GM12872 (cell line): ENCODE measurements around the gene SRRM2.

ENCODE experiments used
- CTCF ChIP-seq: IDR thresholded peaks from 3 replicates; pipeline ENCODE4 v1.5.1; 2011; ENCODE audit warnings: low read depth, mild to moderate bottlenecking, low read length, moderate library complexity; ENCODE audit not compliant: insufficient read depth

SRRM2 gene

GRCh38 chr16:2777903-2778629, 25.6 kb downstream of the SRRM2 start:
- TF ChIP-seq CTCF: no peak

- TF ChIP-seq CTCF: no peak
Observed at GRCh38 chr16:2778630-2778958, 26.2 kb downstream of the SRRM2 start.

GRCh38 chr16:2779151-2779920, 26.9 kb downstream of the SRRM2 start:
- no peak for TF ChIP-seq CTCF

GRCh38 chr16:2779978-2780898, 27.8 kb downstream of the SRRM2 start:
- TF ChIP-seq CTCF: no peak

GRCh38 chr16:2782583-2783351, 30.3 kb downstream of the SRRM2 start:
- no peak for TF ChIP-seq CTCF

GRCh38 chr16:2783581-2784357, 31.3 kb downstream of the SRRM2 start:
- TF ChIP-seq CTCF: no peak
